ENCODE measurements around the gene NAA50.

GRCh38 chr3:113714702-113715101, 31.3 kb downstream of the NAA50 start:
- TF ChIP-seq CTCF (IDR thresholded peaks at IDR 0.05; ENCODE audit: low read depth, low read length) = no peak
- no peak for TF ChIP-seq EZH2phosphoT487 (IDR thresholded peaks at IDR 0.05; ENCODE audit: low read depth)

Data from OCI-LY3 (cell line).